ENCODE results near the gene PRMT1.
"Not testable (repeated sequence)": the region's sequence is repeated elsewhere in the genome, so short reads cannot be mapped to it uniquely, and the experiment has no call there.

PRMT1 gene

GRCh38 chr19:49677231-49677900 is at the start of gene PRMT1:
TSS of gene PRMT1 (plus strand) at chr19:49677271. CDS start at chr19:49677281, 10 bp downstream.
- DNase-seq (ENCODE audit: low read depth) = peak; percentile 64

DNA sequence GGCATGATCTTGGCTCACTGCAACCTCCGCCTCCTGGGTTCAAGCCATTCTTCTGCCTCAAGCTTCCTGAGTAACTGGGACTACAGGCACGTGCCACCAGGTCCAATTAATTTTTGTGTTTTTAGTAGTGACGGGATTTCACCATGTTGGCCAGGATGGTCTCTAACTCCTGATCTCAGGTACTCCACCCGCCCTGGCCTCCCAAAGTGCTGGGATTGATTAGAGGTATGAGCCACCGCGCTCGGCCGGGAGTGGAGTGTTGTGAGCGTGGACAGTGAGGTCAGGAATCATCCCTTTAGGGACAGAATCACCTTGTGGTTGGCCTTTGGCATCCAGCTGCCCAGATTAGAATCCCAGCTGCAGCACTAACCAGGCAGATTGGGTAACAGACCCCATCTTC is 47.4 kb upstream of the PRMT1 start:
- DNase-seq (ENCODE audit: low read depth) = no peak

- no peak for DNase-seq (ENCODE audit: low read depth)
Observed at GRCh38 chr19:49631014-49631588, 46.0 kb upstream of the PRMT1 start.

DNA sequence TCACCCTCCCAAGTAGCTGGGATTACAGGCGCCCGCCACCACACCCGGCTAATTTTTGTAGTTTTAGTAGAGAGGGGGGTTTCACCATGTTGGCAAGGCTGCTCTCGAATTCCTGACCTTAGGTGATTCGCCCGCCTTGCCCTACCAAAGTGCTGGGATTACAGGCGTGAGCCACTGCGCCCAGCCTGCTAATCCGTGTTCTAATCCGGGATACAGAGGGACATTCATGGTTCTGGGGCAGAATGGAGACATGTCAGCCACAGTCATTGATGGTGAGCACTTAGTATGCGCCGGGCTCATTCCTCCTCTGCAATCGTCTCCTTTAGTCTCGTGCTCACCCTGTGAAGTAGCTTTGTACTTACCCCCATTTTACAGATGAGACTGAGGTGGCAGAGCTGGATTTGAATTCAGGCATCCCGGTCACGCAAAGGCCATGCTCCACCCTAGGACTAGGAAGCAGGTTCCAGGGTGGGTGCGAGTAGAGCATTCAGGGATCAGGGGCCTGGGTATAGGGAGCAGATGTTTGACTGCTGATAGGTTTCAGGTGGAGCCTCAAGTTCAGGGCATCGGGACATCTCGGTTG is 45.4 kb upstream of the PRMT1 start:
- no peak for DNase-seq (ENCODE audit: low read depth)

GRCh38 chr19:49632576-49632975 is 44.5 kb upstream of the PRMT1 start:
- no peak for DNase-seq (ENCODE audit: low read depth)

DNA sequence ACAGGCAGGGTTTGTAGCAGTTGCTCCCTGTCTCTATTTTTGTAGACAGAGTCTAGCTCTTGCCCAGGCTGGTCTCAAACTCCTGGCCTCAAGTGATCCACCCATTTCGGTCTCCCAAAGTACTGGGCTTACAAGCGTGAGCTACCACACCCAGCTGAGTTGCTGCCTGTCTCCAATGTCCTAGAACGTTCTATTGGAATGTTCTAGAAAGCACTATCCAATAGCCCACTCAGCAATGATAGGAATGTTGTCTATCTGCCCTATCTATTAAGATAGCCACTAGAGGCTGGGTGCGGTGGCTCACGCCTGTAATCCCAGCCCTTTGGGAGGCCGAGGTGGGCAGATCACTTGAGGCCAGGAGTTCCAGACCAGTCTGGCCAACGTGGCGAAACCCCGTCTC is 43.8 kb upstream of the PRMT1 start:
- DNase-seq (ENCODE audit: low read depth) = not testable (repeated sequence)

GRCh38 chr19:49635530-49636232 is 41.4 kb upstream of the PRMT1 start:
- DNase-seq (ENCODE audit: low read depth) = peak; percentile 27

GRCh38 chr19:49636233-49636932 is 40.7 kb upstream of the PRMT1 start:
- DNase-seq (ENCODE audit: low read depth) = no peak

- DNase-seq (ENCODE audit: low read depth) = peak; percentile 84
Observed at GRCh38 chr19:49637821-49638738, 39.0 kb upstream of the PRMT1 start.

- DNase-seq (ENCODE audit: low read depth) = no peak
Observed at GRCh38 chr19:49639401-49640112, 37.5 kb upstream of the PRMT1 start.

GRCh38 chr19:49640113-49640898 is 36.8 kb upstream of the PRMT1 start, which contains the start of gene RRAS:
TSS of gene RRAS (minus strand) at chr19:49640143. CDS start at chr19:49640098, 45 bp downstream.
- peak; percentile 100 for DNase-seq (ENCODE audit: low read depth)

DNA sequence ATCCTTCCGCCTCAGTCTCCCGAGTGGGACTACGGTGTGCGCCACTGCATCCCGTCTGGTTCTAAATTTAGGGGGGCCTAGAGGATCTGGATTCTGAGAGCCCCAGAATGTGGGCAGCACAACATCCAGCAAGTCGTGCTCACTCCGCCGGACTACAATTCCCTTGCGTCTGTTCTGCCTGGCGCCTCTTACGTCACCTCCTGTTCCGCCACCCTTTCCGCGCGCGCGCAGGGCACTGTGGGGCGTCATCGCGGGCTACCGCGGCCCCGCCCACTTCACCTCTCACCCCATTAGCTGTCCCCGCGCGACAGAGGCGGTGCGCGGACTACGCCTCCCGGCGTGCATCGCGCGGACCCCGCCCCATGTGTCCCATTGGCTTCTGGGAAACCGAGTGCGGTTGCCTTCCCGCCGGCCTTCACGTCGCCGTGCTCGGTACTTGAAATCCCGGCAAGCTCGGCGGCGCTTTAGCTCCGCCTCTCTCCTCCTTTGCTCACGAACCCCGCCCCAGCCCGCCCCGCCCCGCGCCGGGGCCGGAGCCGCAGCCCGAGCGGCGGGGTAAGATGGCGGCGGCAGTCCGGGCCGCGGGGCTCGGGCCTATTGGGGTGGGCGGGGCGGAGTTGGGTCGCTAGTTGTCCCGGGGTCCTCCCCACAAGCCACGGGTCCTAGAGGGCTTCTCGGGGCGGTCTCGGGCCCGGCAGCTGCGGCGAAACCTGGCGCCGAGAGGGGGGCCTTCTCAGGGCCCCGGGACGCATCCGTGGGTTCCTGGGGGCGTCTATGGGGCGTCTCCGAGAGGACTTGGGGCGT is 35.2 kb upstream of the PRMT1 start, which contains the start of gene SCAF1:
TSS of gene SCAF1 (plus strand) at position 522 of the 804 bp plus-strand sequence. CDS start 2,818 bp downstream, outside the sequence.
- DNase-seq (ENCODE audit: low read depth) = peak; percentile 99

DNA sequence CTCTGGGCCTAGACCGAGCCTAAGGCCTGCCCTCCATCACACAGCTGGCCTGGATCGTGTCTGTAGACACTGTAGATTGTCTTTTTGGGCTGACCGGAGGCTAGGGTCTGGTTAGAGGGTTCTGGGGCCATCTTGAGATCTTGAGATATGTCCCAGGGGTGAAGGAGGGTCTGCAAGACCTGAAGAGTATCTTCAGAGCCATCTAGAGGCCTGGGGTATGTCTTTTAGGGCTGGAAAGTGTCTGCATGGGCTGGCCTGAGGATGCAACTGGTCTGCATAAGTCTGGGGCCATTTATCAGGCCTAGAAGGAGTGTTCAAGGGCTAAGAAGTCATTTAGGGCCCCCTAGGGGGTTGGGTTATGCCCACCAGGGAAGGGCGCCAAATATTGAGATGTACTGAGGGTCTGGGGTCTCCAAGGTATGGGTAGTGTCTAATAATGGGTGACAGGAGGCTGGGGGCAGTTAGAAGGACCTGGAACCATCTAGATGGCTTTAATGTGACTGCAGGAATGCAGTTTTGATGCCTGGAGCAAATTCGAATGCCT is 34.5 kb upstream of the PRMT1 start:
- DNase-seq (ENCODE audit: low read depth) = peak; percentile 32

DNA sequence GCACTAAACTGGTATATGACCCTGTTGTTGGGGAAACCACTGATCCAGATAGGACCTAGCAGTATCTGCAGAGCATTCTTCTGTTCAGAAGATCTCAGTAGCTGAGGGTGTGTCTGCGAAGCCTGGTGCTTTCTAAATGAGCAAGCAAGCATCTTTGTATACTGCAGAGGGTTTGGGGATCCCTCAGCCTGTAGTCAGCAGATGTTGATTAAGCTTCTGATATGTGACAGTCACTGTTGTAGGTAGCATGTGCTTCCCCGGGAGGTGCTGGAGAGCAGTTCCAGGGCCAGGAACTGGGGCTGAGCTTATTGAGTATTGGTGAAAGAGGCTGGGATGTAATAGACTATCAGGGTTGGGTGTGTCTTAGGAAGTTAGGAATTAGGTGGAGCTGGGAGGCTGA is 33.6 kb upstream of the PRMT1 start:
- no peak for DNase-seq (ENCODE audit: low read depth)

DNA sequence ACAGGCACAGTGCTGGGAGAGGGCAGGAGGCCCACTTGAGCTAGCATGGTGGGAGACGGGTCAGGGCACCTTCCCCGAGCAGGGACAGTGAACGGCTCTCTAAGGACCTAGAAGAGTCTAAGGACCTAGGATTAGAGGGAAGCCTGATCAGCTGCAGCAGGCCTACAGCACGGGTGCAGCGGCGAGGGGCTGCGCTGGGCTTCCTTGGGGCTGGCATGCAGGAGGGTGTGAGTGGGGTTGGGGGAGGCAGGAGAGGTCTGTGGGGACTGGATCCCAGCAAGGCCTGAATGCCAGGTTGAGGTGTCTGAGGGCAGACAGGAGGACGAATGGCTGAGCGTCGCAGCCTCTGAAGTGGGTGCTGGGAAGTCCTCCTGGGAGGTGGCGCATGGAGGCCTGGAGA is 31.5 kb upstream of the PRMT1 start:
- no peak for DNase-seq (ENCODE audit: low read depth)

DNA sequence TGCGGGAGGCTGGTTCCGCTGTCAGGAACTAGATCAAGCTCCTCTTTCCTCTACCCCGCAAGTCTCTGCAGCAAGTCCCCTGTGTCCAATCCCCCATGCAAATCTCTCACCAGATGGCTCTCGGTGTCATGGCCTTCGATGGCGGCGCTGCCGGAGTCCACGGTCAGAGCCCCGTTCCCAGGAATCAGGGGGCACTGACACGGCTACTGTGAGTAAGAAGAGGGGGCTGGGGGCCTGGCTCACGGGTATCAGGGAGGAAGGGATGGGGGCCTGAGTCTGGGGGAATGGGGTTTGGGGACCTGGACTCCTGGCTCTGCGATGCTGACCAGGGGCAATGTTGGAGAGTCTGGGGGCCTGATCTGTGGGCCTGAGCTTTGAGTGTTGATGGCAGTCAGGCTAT is 31.1 kb upstream of the PRMT1 start:
- DNase-seq (ENCODE audit: low read depth) = no peak

- DNase-seq (ENCODE audit: low read depth) = no peak
Observed at GRCh38 chr19:49646586-49646985, 30.5 kb upstream of the PRMT1 start.

All from ELR (cell line).